ENCODE results near the gene S1PR3.

Gene S1PR3

GRCh38 chr9:88969646-88970373 is 21.5 kb upstream of the S1PR3 start:
- DNase-seq (ENCODE audit: low spot score), result no peak

DNA sequence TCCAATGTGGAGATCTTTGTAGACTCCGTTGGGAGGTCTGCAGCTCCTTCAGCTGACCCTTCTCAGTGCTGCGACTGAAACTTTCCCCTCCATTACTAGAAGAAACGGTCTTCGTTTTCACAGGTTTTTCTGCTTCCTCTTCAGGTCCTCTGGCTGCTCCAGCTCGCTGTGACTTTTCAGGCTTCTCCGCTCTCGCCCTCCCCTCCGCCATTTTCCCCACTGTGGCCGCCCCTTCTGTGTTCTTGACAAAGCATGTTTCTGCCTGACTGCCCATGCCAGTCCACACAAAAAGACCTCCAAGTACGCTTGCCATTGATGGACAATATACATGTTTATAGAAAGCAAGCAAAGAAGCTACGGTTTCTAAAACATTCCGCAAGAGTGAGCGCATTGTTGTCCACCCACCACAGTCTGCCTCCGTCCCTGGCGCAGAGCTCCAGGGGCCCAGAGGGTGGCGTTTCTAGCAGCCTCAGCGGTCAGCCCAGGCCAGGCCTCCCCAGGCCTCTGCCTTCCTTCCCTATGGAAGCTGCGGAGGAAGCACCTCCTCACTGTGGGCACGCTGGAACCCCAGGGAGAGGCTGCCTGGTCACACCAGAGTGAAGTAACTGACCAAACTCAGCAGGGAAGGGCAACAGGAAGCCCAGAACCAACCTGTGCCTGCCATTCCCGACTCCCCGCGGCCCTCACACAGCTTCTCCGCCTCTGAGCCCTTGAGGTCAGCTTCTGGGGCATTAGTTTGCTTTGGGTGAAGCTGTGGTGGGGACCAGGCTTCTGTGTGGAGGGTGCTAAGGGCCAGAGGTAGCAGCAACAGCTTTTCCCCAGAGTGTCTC is 19.9 kb upstream of the S1PR3 start:
- no peak for DNase-seq (ENCODE audit: low spot score)

GRCh38 chr9:88972401-88972800 is 18.9 kb upstream of the S1PR3 start:
- no peak for DNase-seq (ENCODE audit: low spot score)

- DNase-seq (ENCODE audit: low spot score), result no peak
These were observed 17.8 kb upstream of the S1PR3 start for GRCh38 chr9:88973281-88974045.

- no peak for DNase-seq (ENCODE audit: low spot score)
These were observed 16.6 kb upstream of the S1PR3 start for GRCh38 chr9:88974641-88975040.

DNA sequence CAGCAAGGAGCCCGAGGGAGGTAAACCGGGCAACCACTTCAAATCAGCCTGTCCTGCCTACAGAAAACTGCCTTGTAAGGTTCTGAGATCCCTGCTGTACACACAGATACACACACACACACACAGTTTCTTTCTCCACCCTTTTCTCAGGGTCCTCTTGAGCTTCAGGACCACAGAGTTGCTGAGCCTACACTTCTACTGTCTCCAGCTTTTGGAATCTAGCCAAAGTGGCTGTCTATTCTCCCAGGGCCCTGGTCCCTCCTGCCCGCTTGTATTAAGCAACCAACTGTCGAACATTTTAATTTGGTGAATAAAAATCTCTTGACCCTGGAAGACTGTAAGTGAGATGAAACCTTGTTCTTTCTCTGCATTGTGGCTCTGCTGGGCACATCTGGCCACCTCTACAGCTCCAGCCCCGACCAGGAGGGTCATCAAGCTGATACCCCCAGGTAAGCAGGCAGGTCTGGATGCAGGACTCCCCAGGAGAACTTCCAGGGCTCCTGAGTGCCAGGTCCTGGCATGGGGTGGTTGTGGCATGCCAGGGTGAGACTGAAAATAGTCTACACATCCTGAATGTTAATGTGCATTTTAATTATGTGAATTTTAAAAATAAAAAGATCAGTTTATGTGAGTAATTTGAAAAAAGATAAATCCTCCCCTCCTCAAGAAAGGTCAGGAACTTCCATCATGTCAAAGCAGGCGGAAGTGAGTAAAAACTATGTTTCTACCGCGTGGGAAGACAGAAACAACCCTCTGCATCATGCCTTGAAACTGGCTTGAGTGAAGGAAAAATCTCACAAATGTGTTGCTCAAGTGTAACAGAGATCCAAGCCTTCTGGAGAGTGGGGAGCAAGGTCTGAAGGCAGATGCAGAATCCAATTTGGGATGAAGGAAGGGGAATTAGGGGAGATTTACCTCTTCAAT is 15.0 kb upstream of the S1PR3 start:
- no peak for DNase-seq (ENCODE audit: low spot score)

DNA sequence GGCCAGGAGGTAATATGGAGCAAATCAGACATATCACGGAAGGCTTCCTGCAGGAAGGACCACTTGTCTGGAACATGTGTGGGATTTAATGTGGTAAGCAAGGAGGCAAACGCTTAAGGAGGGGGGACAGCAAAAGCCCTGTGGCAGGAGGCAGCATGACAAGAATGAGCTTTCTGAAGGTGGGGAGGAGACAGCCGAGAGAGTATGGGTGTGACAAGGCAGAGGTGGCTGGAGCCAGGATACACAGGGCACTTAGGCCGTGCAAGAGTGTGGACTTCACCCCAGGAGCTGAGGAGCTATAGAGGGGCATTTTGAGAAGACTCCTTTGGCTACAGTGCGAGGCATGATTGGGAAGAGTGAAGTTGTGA is 14.4 kb upstream of the S1PR3 start:
- no peak for DNase-seq (ENCODE audit: low spot score)

DNA sequence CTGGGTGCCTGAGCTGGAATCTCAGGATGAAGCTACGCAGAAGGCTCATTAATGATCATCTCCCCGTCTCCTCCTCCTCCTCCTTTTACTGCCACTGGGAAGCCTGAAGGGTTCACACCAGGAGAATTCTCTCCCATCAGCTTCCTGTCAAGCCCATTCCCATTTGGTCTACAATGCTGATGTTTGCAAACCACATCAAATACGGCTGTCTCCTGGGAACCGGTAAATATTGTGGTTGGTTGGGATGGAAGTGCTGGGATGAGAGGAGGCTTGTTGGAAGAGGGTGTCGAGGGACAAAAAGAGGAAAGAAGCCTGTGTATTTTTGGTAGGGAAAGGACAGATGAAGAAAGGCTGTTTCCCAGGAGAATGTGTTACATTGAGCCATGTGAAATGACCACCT is 13.2 kb upstream of the S1PR3 start:
- no peak for DNase-seq (ENCODE audit: low spot score)

GRCh38 chr9:88979021-88979420 is 12.2 kb upstream of the S1PR3 start:
- peak; percentile 28 for DNase-seq (ENCODE audit: low spot score)

DNA sequence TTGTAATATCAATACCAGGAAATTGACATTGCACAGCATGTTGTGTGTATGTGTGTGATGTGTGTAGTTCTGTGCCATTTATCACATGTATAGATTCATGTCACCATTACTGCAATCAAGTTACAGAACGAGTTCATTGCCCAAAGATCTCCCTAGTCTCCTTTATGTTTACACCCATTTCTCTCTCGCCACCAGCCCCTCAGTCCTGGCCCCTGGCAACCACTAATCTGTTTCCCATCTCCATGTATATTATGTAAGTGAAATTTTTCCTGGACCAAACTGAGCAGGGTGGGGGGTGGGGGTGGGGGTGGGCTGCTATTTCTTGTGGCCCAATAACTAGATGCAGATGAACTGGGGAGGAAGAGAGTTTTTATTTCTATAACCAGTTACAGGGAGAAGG is 11.5 kb upstream of the S1PR3 start:
- no peak for DNase-seq (ENCODE audit: low spot score)

DNA sequence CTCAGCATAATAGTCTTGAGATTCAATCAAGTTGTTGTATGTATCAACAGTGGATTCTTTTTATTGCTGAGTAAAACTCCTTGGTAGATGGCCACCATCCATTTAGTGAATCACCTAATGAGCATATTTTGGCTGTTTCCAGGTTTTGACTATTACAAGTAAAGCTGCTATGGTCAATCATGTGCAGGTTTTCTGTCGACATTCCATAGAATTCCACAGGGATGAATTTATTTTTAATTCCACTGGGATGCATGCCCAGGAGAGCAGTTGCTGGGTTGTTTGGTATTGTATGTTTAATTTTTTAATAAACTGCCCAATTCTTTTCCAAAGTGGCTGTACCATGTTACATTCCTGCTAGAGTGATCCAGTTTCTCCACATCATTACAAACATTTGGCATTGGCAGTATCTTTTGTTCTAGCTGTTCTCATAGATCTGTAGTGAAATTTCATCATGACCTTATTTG is 10.5 kb upstream of the S1PR3 start:
- peak; percentile 73 for DNase-seq (ENCODE audit: low spot score)

DNA sequence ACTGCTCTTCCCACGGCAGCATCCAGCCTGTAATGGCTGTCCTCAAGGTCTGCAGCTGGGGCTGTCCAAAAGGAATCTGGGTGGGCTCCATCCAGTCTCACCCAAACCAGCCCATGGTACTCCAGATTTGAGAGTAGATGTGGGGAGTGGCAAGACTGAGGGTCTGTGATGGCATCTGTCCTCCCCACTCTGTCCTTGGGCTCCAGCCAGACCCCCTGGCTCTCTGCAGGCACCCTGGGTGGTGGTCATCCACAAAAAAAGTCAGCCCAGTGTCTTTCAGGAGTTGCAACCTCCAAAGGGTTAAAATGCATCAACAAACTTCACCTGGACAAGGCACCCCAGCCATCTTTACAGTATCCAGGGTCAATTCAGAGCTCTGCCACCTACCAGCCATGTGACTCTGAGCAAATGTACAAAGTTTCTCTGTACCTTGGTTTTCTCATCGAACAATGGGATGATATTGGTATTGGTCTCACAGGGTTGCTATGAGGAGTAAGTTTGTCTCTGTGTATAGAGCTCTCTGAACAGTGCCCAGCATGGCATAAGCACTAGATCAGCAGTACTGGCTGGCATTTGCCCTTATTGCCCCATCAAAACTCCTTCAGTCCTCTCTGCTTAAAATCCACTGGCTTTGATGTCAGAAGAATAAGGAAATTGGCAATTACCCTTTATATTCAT is 7.3 kb upstream of the S1PR3 start:
- DNase-seq (ENCODE audit: low spot score), result no peak

- DNase-seq (ENCODE audit: low spot score), result no peak
These were observed 6.8 kb upstream of the S1PR3 start for GRCh38 chr9:88984543-88984883.

DNA sequence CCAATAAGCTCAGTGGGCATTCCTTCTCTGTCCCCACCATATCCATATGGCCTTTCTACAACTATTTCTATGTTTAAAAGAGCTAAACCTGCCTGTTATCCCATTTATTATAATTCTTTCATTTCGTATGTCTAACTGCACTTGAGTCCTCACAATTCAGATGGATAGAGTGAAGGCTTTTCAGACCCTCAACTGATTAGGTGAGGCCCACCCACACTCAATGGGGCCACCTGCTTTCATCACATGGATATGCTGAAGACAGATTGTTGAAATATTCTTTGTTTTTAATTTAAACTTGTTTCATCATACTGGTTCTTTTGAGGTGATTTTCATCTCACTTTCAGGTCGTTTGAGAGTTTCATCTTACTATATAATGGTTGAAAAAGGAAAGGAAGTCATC is 5.7 kb upstream of the S1PR3 start:
- no peak for DNase-seq (ENCODE audit: low spot score)

DNA sequence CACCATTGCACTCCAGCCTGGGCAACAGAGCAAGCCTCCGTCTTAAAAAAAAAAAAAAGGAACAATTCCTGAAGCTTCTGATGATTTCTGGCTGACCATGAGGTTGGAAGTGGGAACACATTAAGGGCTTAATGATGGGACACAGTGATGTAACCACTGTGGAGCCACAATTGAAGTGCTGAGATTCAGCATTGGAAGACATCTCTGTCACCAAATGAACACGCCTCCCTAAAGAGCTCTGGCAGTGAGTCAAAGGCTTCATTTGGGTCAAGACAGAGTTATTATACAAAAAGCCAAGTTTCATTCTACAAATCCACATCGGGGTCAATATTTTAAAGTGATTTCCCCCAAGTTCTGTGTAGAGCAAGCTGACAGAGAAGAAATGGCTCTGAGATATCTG is 4.5 kb upstream of the S1PR3 start:
- DNase-seq (ENCODE audit: low spot score), result no peak

DNA sequence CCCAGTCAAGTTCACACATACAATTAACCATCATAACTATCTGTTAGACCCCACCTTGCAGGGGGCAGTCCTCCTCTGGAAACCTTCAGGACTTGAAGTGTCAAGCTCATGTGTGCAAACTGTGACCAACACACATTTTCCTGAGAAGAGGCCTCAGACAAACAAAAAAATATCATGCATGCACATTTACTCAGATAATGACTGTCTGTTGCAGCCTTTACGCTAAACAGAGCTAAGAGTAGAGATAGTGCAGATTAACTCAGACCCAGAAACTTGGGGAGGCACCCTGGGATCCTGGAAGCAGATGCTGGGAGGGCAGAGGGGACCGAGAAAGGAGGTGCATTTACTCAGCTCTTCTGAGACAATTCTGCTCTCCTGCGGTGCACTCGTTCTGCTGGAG is 3.6 kb upstream of the S1PR3 start:
- no peak for DNase-seq (ENCODE audit: low spot score)

DNA sequence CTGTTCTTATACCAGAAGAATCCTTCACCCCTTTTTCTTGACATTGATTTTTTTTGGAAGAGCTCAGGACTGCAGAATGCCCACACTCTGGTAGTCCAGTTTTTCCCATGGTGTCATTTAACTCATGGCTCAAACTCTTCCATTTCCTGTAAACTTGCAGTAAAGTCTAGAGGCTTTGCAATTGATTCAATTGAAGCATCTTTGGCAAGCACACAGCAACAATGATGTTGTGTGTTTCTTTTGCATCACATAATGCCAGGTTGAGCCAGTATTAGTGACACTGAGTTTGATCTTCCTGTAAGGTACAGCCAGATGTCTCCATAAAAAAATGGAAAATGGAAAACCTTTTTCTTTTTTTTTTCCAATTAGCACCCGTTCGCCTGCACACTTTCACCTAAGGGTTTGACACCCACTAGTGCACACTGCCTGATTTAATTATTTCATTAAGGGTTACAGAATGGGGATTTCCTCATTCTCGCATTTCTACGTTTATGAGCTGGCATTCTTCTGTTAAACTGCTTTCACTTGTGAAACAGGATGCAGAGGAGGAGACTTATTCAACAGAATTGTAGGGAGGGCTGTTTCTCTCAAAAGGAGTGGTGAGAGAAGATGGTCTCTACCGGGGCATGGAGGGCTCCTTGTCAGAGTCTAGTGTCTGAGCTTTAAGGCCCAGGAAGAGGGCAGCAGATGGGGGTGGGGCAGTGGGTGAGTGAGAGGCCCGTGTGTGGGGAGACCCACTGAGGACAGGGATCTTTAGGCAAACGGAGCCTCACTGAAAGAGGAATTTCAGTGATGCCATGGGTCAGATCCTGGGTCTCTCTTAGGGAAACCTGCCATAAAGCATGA is 2.2 kb upstream of the S1PR3 start:
- DNase-seq (ENCODE audit: low spot score), result peak; percentile 51

DNA sequence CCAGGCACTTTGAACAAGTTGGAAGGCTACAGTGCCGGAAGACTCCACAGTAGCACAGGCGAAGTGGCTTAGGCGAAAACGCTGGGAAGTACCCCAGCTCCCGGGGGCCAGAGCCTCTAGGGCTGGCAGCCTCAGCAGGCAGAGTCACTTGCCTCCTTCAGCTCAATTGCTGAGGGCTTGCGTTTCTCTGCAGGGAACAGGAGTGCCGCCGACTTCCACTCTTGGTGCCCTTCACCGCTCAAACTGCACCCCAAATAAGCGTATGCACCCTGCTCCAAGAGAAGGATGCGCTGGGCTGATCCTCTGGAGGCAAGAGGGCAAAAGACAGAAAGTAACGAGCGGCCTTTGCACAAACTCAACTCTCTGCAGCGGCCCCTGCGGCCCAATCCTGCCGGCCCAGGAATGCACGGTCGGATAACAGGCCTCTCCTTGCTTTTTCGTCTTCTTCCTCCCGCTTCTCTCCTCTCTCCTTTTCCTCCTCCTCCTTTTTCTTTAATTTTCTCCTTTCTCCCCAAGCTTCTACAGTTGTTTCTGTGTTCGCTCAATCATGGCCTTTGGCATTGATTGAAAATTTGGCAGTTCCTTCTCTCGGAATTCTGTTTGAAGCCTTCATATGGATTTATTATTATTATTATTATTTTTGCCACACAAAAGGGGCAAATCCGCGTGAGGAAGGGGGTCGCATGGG is 1.1 kb upstream of the S1PR3 start:
- DNase-seq (ENCODE audit: low spot score), result no peak

GRCh38 chr9:88990729-88991065 is 571 bp upstream of the S1PR3 start:
- DNase-seq (ENCODE audit: low spot score), result no peak

GRCh38 chr9:88992556-88992955 is 1.3 kb downstream of the S1PR3 start:
- no peak for DNase-seq (ENCODE audit: low spot score)
